Endothelial cell of umbilical vein (primary cell): ENCODE data around the gene TPCN1. TPM values are rescaled to one million over a fixed set of nuclear protein-coding genes. Genes with fewer than 3 reads are reported as not detected.

Experiments used
- BruUV-seq: library from RNA; stranded (reverse); fragments of 400-500 nt; replicated peaks from 2 replicates; lab custom pipeline; 2021; lab: Mats Ljungman, UMichigan
- CTCF ChIA-PET: fragments of 300-600, 350-600 bp; sonication (Branson Sonifier 250); formaldehyde crosslinking; loops from one replicate; lab custom pipeline; 2021; ENCODE audit warnings: antibody characterized with exemption, inconsistent platforms; lab: Charles Lee
- POLR2A ChIA-PET: fragments of 300-600, 350-600 bp; sonication (Branson Sonifier 250); formaldehyde crosslinking; loops from one replicate; lab custom pipeline; 2021; ENCODE audit warnings: antibody characterized with exemption, inconsistent platforms; lab: Charles Lee
- DNase-seq: peaks from one replicate; pipeline ENCODE4 v3.0.0-alpha.2; 2011; ENCODE audit warnings: low read depth, low spot score
- FAIRE-seq: peaks from 2 replicates; lab custom pipeline; 2011; peaks lifted over from hg19 to GRCh38; lab: Jason Lieb, UNC
- H2AFZ ChIP-seq: 2 replicates; pipeline ENCODE4 v1.6.0; 2012; ENCODE audit warnings: low read depth, low read length, control low read depth, inconsistent platforms
- H3K27ac ChIP-seq: 2 replicates; pipeline ENCODE4 v1.5.1; 2011; ENCODE audit warnings: low read depth, mild to moderate bottlenecking, control low read depth, low read length, moderate library complexity; ENCODE audit not compliant: insufficient read depth
- H3K27me3 ChIP-seq, 2 experiments: 2 replicates each; pipeline versions ENCODE4 v1.6.0 to v1.6.1; 2011; ENCODE audit warnings: low read length in 2 of 2, mixed read lengths in 1 of 2; ENCODE audit not compliant: control insufficient read depth in 2 of 2, insufficient read depth in 2 of 2
- H3K36me3 ChIP-seq, 2 experiments: 2 replicates in 1 of 2; 3 replicates in 1 of 2; pipeline ENCODE4 v1.5.1; 2011; ENCODE audit warnings: low read length in 2 of 2, mild to moderate bottlenecking in 1 of 2, moderate library complexity in 1 of 2; ENCODE audit not compliant: control insufficient read depth in 2 of 2, insufficient read depth in 2 of 2; ENCODE audit errors: extremely low read depth in 1 of 2
- H3K4me1 ChIP-seq: 3 replicates; pipeline ENCODE4 v1.5.1; 2011; ENCODE audit warnings: mild to moderate bottlenecking, low read length; ENCODE audit not compliant: control insufficient read depth, insufficient read depth; ENCODE audit errors: extremely low read depth
- H3K4me2 ChIP-seq: 2 replicates; pipeline ENCODE4 v1.6.1; 2011; ENCODE audit warnings: low read length, control low read depth, mixed read lengths; ENCODE audit not compliant: insufficient read depth
- H3K4me3 ChIP-seq, 3 experiments: fragments of 200-600 bp in 1 of 3; sonication (generic), shearing (Covaris generic) in 1 of 3; replicated peaks in 1 of 3; 2 replicates each; pipeline ENCODE4 v1.5.1; 2011 to 2016; ENCODE audit warnings: control low read depth in 3 of 3, low read length in 3 of 3, mild to moderate bottlenecking in 2 of 3, inconsistent platforms in 1 of 3, low read depth in 1 of 3, moderate library complexity in 1 of 3; ENCODE audit not compliant: insufficient read depth in 1 of 3
- H3K79me2 ChIP-seq: 2 replicates; pipeline ENCODE4 v1.6.0; 2012; ENCODE audit warnings: low read length, inconsistent platforms; ENCODE audit not compliant: control insufficient read depth, insufficient read depth
- H3K9ac ChIP-seq: replicated peaks from 2 replicates; pipeline ENCODE3; 2011; ENCODE audit warnings: low read length, control low read depth; ENCODE audit not compliant: insufficient read depth; ENCODE audit errors: extremely low read depth
- H3K9me1 ChIP-seq: replicated peaks from 3 replicates; pipeline ENCODE4 v1.6.0; 2011; ENCODE audit warnings: mild to moderate bottlenecking, low read length; ENCODE audit not compliant: control insufficient read depth, insufficient read depth; ENCODE audit errors: extremely low read depth
- H3K9me3 ChIP-seq: replicated peaks from 2 replicates; pipeline ENCODE4 v1.5.1; 2012; ENCODE audit warnings: low read length, inconsistent platforms; ENCODE audit not compliant: control insufficient read depth, insufficient read depth
- H4K20me1 ChIP-seq: replicated peaks from 2 replicates; pipeline ENCODE3; 2011; ENCODE audit warnings: mild to moderate bottlenecking, low read length; ENCODE audit not compliant: control insufficient read depth, insufficient read depth; ENCODE audit errors: extremely low read depth
- CTCF ChIP-seq, 2 donors: IDR thresholded peaks; 1 replicate in 1 of 2; 2 replicates in 1 of 2; pipeline ENCODE4 v1.5.1; 2011; ENCODE audit warnings: low read length in 2 of 2, mild to moderate bottlenecking in 2 of 2, moderate library complexity in 2 of 2, control low read depth in 1 of 2, inconsistent platforms in 1 of 2, low read depth in 1 of 2; ENCODE audit not compliant: insufficient read depth in 1 of 2; ENCODE audit errors: extremely low read depth in 1 of 2
- EZH2 ChIP-seq: IDR thresholded peaks from 2 replicates; pipeline ENCODE4 v1.6.1; 2012; ENCODE audit warnings: borderline replicate concordance, low read depth, mild to moderate bottlenecking, moderate library complexity, low read length, inconsistent platforms; ENCODE audit not compliant: severe bottlenecking
- GATA2 ChIP-seq: IDR thresholded peaks from 2 replicates; pipeline ENCODE4 v1.7.0; 2011; ENCODE audit warnings: low read depth, mild to moderate bottlenecking, moderate library complexity, mixed read lengths, low read length; ENCODE audit not compliant: insufficient read length, insufficient read depth
- JUN ChIP-seq: IDR thresholded peaks from 2 replicates; pipeline ENCODE4 v1.6.1; 2011; ENCODE audit warnings: borderline replicate concordance, low read depth; ENCODE audit not compliant: insufficient read length, insufficient read depth
- MAX ChIP-seq: IDR thresholded peaks from 2 replicates; pipeline ENCODE4 v1.6.1; 2011; ENCODE audit not compliant: insufficient read depth, insufficient read length
- MYC ChIP-seq: IDR thresholded peaks from one replicate; pipeline ENCODE4 v1.6.1; 2011; ENCODE audit warnings: mild to moderate bottlenecking, low read depth, low read length
- POLR2A ChIP-seq: IDR thresholded peaks from 2 replicates; pipeline ENCODE4 v1.6.1; 2012; ENCODE audit warnings: low read depth, mild to moderate bottlenecking, control low read depth, low read length
- POLR2AphosphoS5 ChIP-seq: IDR thresholded peaks from 2 replicates; pipeline ENCODE4 v1.6.1; 2012; ENCODE audit warnings: low read depth, mild to moderate bottlenecking, control low read depth, low read length, moderate library complexity; ENCODE audit not compliant: insufficient read depth
- dilution Hi-C: fragments of 300-500 bp; cut with MboI; formaldehyde crosslinking; loops from one replicate; pipeline ENCODE4 v1.15.0; 2019; ENCODE audit warnings: low sequenced_read_pairs; ENCODE audit not compliant: extremely low pct_ligation_motif_present
- intact Hi-C: fragments of 100-400 bp; cut with micrococcal nuclease; formaldehyde crosslinking; loops from one replicate; pipeline ENCODE4 v1.10.0; 2022
- polyA plus RNA-seq, 4 experiments: library from polyadenylated mRNA; depleted of rRNA in 3 of 4; stranded (reverse) in 3 of 4; unstranded in 1 of 4; fragments of >200 nt; gene quantifications; 2 replicates each; pipeline versions ENCODE4 v1.2.1 to v1.2.3, GENCODE V29; 2011 to 2012; ENCODE audit warnings: missing spikeins in 1 of 4
- total RNA-seq: library from RNA; stranded (reverse); gene quantifications from 2 replicates; pipeline ENCODE4 v1.2.3, GENCODE V29; 2021

The TPCN1 gene
- total and polyA plus RNA-seq, 2 donors (not counting 3 experiments of a cell fraction or from before 2014, with no cell fraction given): 19.5 to 28.3 TPM

GRCh38 chr12:113330505-113330904, 109.2 kb downstream of the TPCN1 start:
- Histone ChIP-seq H3K4me2 (no peak overlapping the region), H3K4me3 (no peak overlapping the region), H4K20me1 (no peaks in the 10 kb centered on the region), H3K9me1 (no peaks in the 10 kb centered on the region), H3K9me3 (no peaks in the 10 kb centered on the region), H3K36me3 (no peaks in the 10 kb centered on the region), H2AFZ (no peak overlapping the region), H3K27ac (no peak overlapping the region), H3K27me3 (no peaks in the 10 kb centered on the region), H3K4me1 (peaks cover 25% of the 10 kb centered on the region), H3K79me2 (peaks cover 6% of the 10 kb centered on the region), H3K9ac (no peak overlapping the region)
- intact Hi-C loops (loop anchor here (10.0 kb wide), 1 partner anchor 106 kb away; the partner anchor contains the start of gene TPCN1), dilution Hi-C loops (no loop called here)
- no peak for TF ChIP-seq CTCF (IDR thresholded peaks at IDR 0.05; ENCODE audit: extremely low read depth in 1 of 2, insufficient read depth in 1 of 2, low read depth in 1 of 2, low read length in 2 of 2)
- TF ChIP-seq POLR2A: no peak
- TF ChIP-seq MYC: no peak
- no peak for TF ChIP-seq POLR2AphosphoS5
- no peak for TF ChIP-seq MAX
- no peak for TF ChIP-seq EZH2
- TF ChIP-seq GATA2: no peak
- TF ChIP-seq JUN: no peak
- DNase-seq: no peak
- BruUV-seq: no TSS peak
- ChIA-PET CTCF (no interaction called here), POLR2A (no interaction called here)
- no peak for FAIRE-seq
